Thoracic aorta (tissue), 2 donors: ENCODE measurements around the gene RAB31. TPM values are rescaled to one million over a fixed set of nuclear protein-coding genes. Genes with fewer than 3 reads are reported as not detected.

Experiments used
- ATAC-seq: fragments of 150-250 bp; one replicate; pipeline ENCODE4 v1.8.0; 2017; ENCODE audit warnings: low read depth; ENCODE audit not compliant: insufficient number of reproducible peaks, low FRiP score
- DNase-seq: peaks from one replicate; pipeline ENCODE4 v3.0.0-alpha.2; 2020; ENCODE audit warnings: low spot score
- H3K27ac ChIP-seq, 2 donors: fragments of 200-600 bp; sonication (generic); 1 replicate in 1 of 2; 2 replicates in 1 of 2; pipeline ENCODE4 v1.5.1; 2016; ENCODE audit warnings: mild to moderate bottlenecking in 2 of 2, moderate library complexity in 2 of 2
- H3K27me3 ChIP-seq: fragments of 200-600 bp; sonication (generic); replicated peaks from 2 replicates; pipeline ENCODE4 v1.6.0; 2016; ENCODE audit warnings: mild to moderate bottlenecking; ENCODE audit not compliant: insufficient read depth
- H3K36me3 ChIP-seq: fragments of 200-600 bp; sonication (generic); one replicate; pipeline ENCODE4 v1.5.1; 2016
- H3K4me1 ChIP-seq, 2 donors: fragments of 200-600 bp; sonication (generic); 1 replicate in 1 of 2; 2 replicates in 1 of 2; pipeline versions ENCODE4 v1.5.1 to v1.6.0; 2016; ENCODE audit warnings: low read depth in 2 of 2, mild to moderate bottlenecking in 1 of 2; ENCODE audit not compliant: control insufficient read depth in 1 of 2
- H3K4me3 ChIP-seq: fragments of 200-600 bp; sonication (generic); 2 replicates; pipeline ENCODE4 v1.5.1; 2016; ENCODE audit warnings: mild to moderate bottlenecking
- H3K9me3 ChIP-seq: fragments of 200-600 bp; sonication (generic); 2 replicates; pipeline ENCODE4 v1.5.1; 2016
- total RNA-seq, 2 donors: library from RNA; depleted of rRNA; stranded (reverse); fragments of >200 nt; gene quantifications; one replicate each; pipeline versions ENCODE4 v1.1.0 to v1.2.3, GENCODE V29; 2016
- TF ChIP-seq, protein P1 (sequence below): fragments of 200-600 bp; sonication (generic); IDR thresholded peaks from one replicate; pipeline ENCODE4 v1.5.1; 2019; ENCODE audit warnings: antibody characterized with exemption

Gene RAB31
- total RNA-seq, 2 donors from 2014 or later: 92.9 to 110 TPM

DNA sequence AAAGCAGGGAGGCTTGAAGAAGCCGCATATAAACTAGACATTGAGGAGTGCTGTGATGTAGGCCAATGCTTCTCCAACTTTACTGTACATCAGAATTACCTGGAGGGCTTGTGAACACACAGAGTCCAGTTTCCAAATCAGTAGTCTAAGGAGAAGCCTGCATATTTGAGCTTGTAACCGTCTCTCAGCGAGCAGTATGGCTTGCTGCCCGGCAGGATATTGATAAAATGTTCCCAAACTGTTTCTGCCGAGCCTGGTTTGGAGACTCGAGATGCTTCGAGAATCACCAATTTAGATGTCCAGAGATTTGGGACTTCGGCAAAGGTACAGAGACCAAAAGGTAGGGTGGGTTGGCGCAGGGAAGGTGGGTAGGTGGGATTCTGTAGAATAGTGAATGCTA is 11.0 kb upstream of the RAB31 start:
- DNase-seq (no peak), ATAC-seq (no peak)
- Histone ChIP-seq H3K4me3 (no peak overlapping the region), H3K27me3 (no peaks in the 10 kb centered on the region), H3K27ac (no peak overlapping the region), H3K36me3 (no peaks in the 10 kb centered on the region), H3K4me1 (peaks cover 0 to 10% of the 10 kb centered on the region in 2 donors), H3K9me3 (no peaks in the 10 kb centered on the region)
- TF ChIP-seq, protein P1, sequence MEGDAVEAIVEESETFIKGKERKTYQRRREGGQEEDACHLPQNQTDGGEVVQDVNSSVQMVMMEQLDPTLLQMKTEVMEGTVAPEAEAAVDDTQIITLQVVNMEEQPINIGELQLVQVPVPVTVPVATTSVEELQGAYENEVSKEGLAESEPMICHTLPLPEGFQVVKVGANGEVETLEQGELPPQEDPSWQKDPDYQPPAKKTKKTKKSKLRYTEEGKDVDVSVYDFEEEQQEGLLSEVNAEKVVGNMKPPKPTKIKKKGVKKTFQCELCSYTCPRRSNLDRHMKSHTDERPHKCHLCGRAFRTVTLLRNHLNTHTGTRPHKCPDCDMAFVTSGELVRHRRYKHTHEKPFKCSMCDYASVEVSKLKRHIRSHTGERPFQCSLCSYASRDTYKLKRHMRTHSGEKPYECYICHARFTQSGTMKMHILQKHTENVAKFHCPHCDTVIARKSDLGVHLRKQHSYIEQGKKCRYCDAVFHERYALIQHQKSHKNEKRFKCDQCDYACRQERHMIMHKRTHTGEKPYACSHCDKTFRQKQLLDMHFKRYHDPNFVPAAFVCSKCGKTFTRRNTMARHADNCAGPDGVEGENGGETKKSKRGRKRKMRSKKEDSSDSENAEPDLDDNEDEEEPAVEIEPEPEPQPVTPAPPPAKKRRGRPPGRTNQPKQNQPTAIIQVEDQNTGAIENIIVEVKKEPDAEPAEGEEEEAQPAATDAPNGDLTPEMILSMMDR: no peak

DNA sequence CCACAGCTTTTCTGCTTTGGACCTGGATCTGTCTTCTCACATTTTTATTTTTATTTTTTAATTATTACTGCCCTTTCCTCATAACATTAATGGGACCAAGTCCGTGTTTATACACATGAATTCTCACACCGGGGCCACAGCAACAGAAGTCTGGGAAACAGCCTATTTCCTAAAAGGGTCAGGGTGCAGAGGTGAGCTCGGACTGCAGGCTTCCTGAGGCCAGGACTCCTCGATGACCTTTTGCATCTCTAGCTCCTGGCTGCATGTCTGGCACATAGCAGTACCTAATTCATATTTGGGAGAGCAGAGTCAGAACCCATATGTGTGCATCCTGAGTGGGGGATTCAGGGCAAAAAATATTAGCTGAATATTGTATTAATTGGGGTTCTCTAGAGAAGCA is 9.6 kb upstream of the RAB31 start:
- DNase-seq (no peak), ATAC-seq (no peak)
- Histone ChIP-seq H3K9me3 (no peaks in the 10 kb centered on the region), H3K27ac (no peak overlapping the region), H3K27me3 (no peaks in the 10 kb centered on the region), H3K4me1 (peaks cover 0 to 10% of the 10 kb centered on the region in 2 donors), H3K4me3 (no peak overlapping the region), H3K36me3 (no peaks in the 10 kb centered on the region)
- TF ChIP-seq, protein P1: no peak

DNA sequence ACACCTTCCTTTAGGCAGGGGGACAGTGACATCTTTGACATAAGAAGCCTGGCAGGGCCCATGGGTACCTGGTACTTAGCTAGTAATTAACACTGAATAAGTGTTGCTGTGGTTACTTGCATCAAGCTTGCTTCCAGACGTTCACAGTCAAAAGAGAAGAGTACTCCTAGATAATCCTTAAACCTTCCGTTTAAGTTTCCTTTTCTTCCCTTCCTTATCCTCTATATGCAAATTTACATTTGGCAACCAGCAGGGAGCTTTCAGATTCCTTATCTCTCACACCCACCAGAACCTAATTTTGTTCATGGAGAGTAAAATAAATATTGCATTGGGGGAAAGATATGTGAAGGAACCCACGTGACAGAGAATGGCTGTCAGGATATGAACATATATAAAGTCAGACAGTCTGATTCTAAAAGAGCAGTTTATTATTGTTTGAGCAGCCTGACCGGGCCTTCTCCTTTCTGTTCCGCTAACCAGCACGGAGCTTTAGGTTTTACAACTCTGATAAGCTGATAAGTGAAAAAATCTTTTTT is 7.8 kb upstream of the RAB31 start:
- TF ChIP-seq, protein P1: no peak
- DNase-seq (no peak), ATAC-seq (no peak)
- H3K4me1 ChIP-seq: peaks cover 0 to 10% of the 10 kb centered on the region in 2 donors
- H3K27me3 ChIP-seq: no peaks in the 10 kb centered on the region
- no peak overlapping the region for H3K4me3 ChIP-seq
- no peak overlapping the region for H3K27ac ChIP-seq
- no peaks in the 10 kb centered on the region for H3K36me3 ChIP-seq
- H3K9me3 ChIP-seq: no peaks in the 10 kb centered on the region

DNA sequence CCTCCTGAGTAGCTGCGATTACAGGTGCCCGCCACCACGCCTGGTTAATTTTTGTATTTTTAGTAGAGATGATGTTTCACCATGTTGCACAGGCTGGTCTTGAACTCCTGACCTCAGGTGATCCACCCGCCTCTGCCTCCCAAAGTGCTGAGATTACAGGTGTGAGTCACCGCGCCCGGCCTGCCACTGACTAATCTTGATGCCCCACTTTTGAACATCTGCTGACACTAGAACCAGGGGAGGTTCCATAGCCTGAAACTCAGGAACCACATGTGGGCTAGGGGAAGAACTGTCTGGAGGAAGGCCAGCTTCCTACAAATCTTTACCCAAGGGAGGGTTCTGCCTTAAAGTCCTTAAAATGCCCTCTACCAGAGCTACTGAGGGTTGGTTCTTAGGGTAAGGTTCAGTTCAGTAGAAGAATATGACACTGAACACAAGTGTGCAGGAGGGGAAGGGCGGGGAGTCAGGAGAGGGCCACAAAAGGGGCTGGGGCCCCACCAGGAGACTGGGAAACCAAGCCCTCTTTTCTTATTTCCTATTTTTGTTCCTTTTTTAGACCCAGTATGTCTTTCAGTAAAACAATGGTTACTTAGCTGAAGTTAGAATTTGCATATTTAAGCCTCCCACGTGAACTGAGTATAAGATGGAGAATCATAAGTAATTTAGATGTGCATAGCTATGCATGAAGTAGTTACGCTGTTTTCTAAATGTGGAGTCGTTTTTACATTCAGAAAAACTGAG is 6.3 kb upstream of the RAB31 start:
- no peak for ATAC-seq
- no peaks in the 10 kb centered on the region for H3K9me3 ChIP-seq
- H3K27ac ChIP-seq: no peak overlapping the region
- TF ChIP-seq, protein P1: no peak
- peaks cover 0 to 17% of the 10 kb centered on the region in 2 donors for H3K4me1 ChIP-seq
- H3K27me3 ChIP-seq: no peaks in the 10 kb centered on the region
- H3K4me3 ChIP-seq: no peak overlapping the region
- no peaks in the 10 kb centered on the region for H3K36me3 ChIP-seq
- no peak for DNase-seq

DNA sequence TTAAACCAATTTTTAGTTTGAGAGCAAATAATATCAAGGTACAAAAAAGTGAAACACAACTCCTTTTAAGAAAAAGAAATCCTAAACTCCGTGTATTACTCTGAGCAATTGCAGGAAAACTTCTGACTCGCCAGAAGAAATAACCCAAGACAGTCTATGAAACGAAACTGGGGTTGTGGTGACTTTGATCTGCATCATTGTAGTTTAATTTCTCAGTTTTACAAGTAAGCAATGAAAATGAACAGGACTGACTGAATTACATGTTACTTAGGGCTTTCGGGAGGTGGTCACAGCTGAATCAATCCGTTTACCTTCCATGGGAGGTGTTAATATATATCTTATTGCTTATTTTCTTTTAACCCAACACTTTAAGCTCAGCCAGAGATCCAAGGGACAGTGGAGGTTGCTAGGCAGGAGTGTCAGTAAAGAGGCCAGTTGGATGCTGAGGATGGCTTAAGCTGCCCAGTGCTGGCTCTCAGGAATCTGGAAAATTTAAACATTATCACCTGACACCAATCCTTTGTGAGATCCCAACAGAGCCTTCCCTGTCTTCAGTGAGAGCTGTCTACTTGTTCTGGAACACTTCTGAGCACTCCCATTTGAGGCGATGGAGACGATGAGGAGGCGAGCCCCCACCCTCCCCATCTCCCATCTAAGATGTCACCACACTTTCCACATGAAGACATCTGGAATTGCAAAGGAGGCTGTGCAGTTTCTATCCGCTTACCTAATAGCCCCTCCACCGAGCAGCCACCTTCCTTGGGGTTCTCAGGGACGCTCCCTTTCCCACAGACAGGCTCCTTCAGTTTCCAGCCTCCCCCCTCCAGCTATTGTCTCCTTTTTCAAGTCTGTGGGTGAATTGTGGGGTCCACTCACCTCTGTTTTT is 3.6 kb upstream of the RAB31 start:
- ATAC-seq (no peak), DNase-seq (no peak)
- no peak overlapping the region for H3K27ac ChIP-seq

More for the DNA sequence above, 3.6 kb upstream of the RAB31 start:
- Histone ChIP-seq H3K36me3 (no peaks in the 10 kb centered on the region), H3K4me3 (no peak overlapping the region), H3K4me1 (peaks cover 0 to 24% of the 10 kb centered on the region in 2 donors), H3K27me3 (no peaks in the 10 kb centered on the region), H3K9me3 (no peaks in the 10 kb centered on the region)
- TF ChIP-seq, protein P1: no peak
